H9 (cell line): ENCODE results near the gene RNF208. TPM values are rescaled to one million over a fixed set of nuclear protein-coding genes. Genes with fewer than 3 reads are reported as not detected.
A peak's percentile ranks its signal among the peaks of the same experiment; 100 is the strongest.

ENCODE experiments used
- DNase-seq: peaks from one replicate; pipeline ENCODE4 v3.0.0-alpha.2; 2017
- H2AFZ ChIP-seq: one replicate; pipeline ENCODE4 v1.6.1; 2013; ENCODE audit warnings: mild to moderate bottlenecking, low read length, control low read depth, moderate library complexity
- H2AK5ac ChIP-seq: 2 replicates; pipeline ENCODE4 v1.6.1; 2013; ENCODE audit warnings: low read length, control low read depth, mixed read lengths; ENCODE audit not compliant: insufficient read length
- H2BK120ac ChIP-seq: one replicate; pipeline ENCODE4 v1.6.1; 2013; ENCODE audit warnings: low read depth, mild to moderate bottlenecking, low read length, control low read depth, inconsistent platforms; ENCODE audit not compliant: poor library complexity, severe bottlenecking
- H2BK12ac ChIP-seq: 2 replicates; pipeline ENCODE4 v1.6.1; 2013; ENCODE audit warnings: low read length, control low read depth, mixed read lengths, low read depth; ENCODE audit not compliant: insufficient read length
- H2BK15ac ChIP-seq: 2 replicates; pipeline ENCODE4 v1.6.1; 2013; ENCODE audit warnings: low read depth, low read length, control low read depth
- H2BK20ac ChIP-seq: one replicate; pipeline ENCODE4 v1.6.1; 2013; ENCODE audit warnings: low read depth, mild to moderate bottlenecking, low read length, control low read depth, inconsistent platforms; ENCODE audit not compliant: poor library complexity, severe bottlenecking
- H2BK5ac ChIP-seq: 2 replicates; pipeline ENCODE4 v1.6.1; 2013; ENCODE audit warnings: low read length, control low read depth, mixed read lengths; ENCODE audit not compliant: insufficient read length
- H3K14ac ChIP-seq: 2 replicates; pipeline ENCODE4 v1.6.1; 2013; ENCODE audit warnings: low read length, control low read depth; ENCODE audit not compliant: insufficient read depth
- H3K18ac ChIP-seq: 2 replicates; pipeline ENCODE4 v1.6.1; 2013; ENCODE audit warnings: low read depth, mild to moderate bottlenecking, mixed read lengths, low read length, control low read depth; ENCODE audit not compliant: insufficient read length
- H3K23ac ChIP-seq: 2 replicates; pipeline ENCODE4 v1.6.1; 2013; ENCODE audit warnings: low read length, control low read depth, mixed read lengths, low read depth; ENCODE audit not compliant: insufficient read length
- H3K23me2 ChIP-seq: 2 replicates; pipeline ENCODE4 v1.6.1; 2013; ENCODE audit warnings: low read depth, mild to moderate bottlenecking, mixed read lengths, low read length, control low read depth; ENCODE audit not compliant: insufficient read length, poor library complexity, severe bottlenecking
- H3K27ac ChIP-seq: 2 replicates; pipeline ENCODE4 v1.5.1; 2013; ENCODE audit warnings: low read length, control low read depth, mixed read lengths, low read depth; ENCODE audit not compliant: insufficient read length
- H3K27me3 ChIP-seq: 2 replicates; pipeline ENCODE4 v1.6.1; 2013; ENCODE audit warnings: low read length, control low read depth, inconsistent platforms; ENCODE audit not compliant: insufficient read depth
- H3K4ac ChIP-seq: 2 replicates; pipeline ENCODE4 v1.6.1; 2013; ENCODE audit warnings: low read depth, mild to moderate bottlenecking, control low read depth, inconsistent platforms, low read length, moderate library complexity
- H3K4me1 ChIP-seq: 2 replicates; pipeline ENCODE4 v1.6.1; 2013; ENCODE audit warnings: low read length, control low read depth, inconsistent platforms; ENCODE audit not compliant: insufficient read depth
- H3K4me2 ChIP-seq: 2 replicates; pipeline ENCODE4 v1.6.1; 2013; ENCODE audit warnings: low read length, control low read depth, mixed read lengths; ENCODE audit not compliant: insufficient read length, insufficient read depth
- H3K56ac ChIP-seq: 2 replicates; pipeline ENCODE4 v1.6.1; 2013; ENCODE audit warnings: low read depth, mild to moderate bottlenecking, mixed read lengths, low read length, control low read depth; ENCODE audit not compliant: insufficient read length
- H3K79me1 ChIP-seq: 2 replicates; pipeline ENCODE4 v1.6.1; 2013; ENCODE audit warnings: low read depth, mild to moderate bottlenecking, moderate library complexity, low read length, control low read depth, inconsistent platforms; ENCODE audit not compliant: insufficient read depth, poor library complexity, severe bottlenecking
- H3K79me2 ChIP-seq: 2 replicates; pipeline ENCODE4 v1.6.1; 2013; ENCODE audit warnings: low read length, control low read depth, inconsistent platforms; ENCODE audit not compliant: insufficient read depth
- H3K9ac ChIP-seq: 2 replicates; pipeline ENCODE4 v1.6.1; 2013; ENCODE audit warnings: low read length, control low read depth, mixed read lengths; ENCODE audit not compliant: insufficient read length; ENCODE audit errors: extremely low read depth
- H3K9me3 ChIP-seq: one replicate; pipeline ENCODE4 v1.6.1; 2013; ENCODE audit warnings: low read depth, low read length, inconsistent platforms; ENCODE audit not compliant: control insufficient read depth
- H3T11ph ChIP-seq: one replicate; pipeline ENCODE4 v1.6.1; 2013; ENCODE audit warnings: mild to moderate bottlenecking, low read length, control low read depth, inconsistent platforms
- H4K20me1 ChIP-seq: one replicate; pipeline ENCODE4 v1.6.1; 2013; ENCODE audit not compliant: control insufficient read depth, insufficient read length, insufficient read depth
- H4K5ac ChIP-seq: 2 replicates; pipeline ENCODE4 v1.6.1; 2013; ENCODE audit warnings: low read depth, mild to moderate bottlenecking, mixed read lengths, low read length, control low read depth; ENCODE audit not compliant: insufficient read length
- H4K8ac ChIP-seq: replicated peaks from 2 replicates; pipeline ENCODE4 v1.6.1; 2013; ENCODE audit warnings: low read length, control low read depth, mixed read lengths, low read depth; ENCODE audit not compliant: insufficient read length
- H4K91ac ChIP-seq: 2 replicates; pipeline ENCODE4 v1.6.1; 2013; ENCODE audit warnings: low read depth, mild to moderate bottlenecking, moderate library complexity, mixed read lengths, low read length, control low read depth; ENCODE audit not compliant: insufficient read length
- H3K27ac Mint-ChIP-seq, 3 experiments: 2 replicates in 2 of 3; 3 replicates in 1 of 3; pipeline ENCODE4 v1.8.0; 2020 to 2021; ENCODE audit warnings: mixed read lengths in 3 of 3, mild to moderate bottlenecking in 1 of 3, moderate library complexity in 1 of 3
- H3K27me3 Mint-ChIP-seq: 2 replicates; pipeline ENCODE4 v1.8.0; 2021; ENCODE audit warnings: low read depth, mild to moderate bottlenecking, moderate library complexity, mixed read lengths
- H3K36me3 Mint-ChIP-seq, 3 experiments: 2 replicates in 2 of 3; 3 replicates in 1 of 3; pipeline ENCODE4 v1.8.0; 2020 to 2021; ENCODE audit warnings: low read depth in 3 of 3, mixed read lengths in 3 of 3; ENCODE audit not compliant: insufficient read depth in 1 of 3
- H3K4me1 Mint-ChIP-seq, 2 experiments: 2 replicates each; pipeline ENCODE4 v1.8.0; 2020; ENCODE audit warnings: mixed read lengths in 2 of 2
- H3K4me3 Mint-ChIP-seq, 2 experiments: 2 replicates in 1 of 2; 3 replicates in 1 of 2; pipeline ENCODE4 v1.8.0; 2020 to 2021; ENCODE audit warnings: mild to moderate bottlenecking in 2 of 2, mixed read lengths in 2 of 2, moderate library complexity in 1 of 2
- H3K9me3 Mint-ChIP-seq, 2 experiments: 2 replicates in 1 of 2; 3 replicates in 1 of 2; pipeline ENCODE4 v1.8.0; 2020; ENCODE audit warnings: mild to moderate bottlenecking in 2 of 2, mixed read lengths in 2 of 2, moderate library complexity in 1 of 2
- WGBS: extraction: QIAGEN DNeasy Blood & Tissue Kit; methylation state at CpG from one replicate; pipeline ENCODE4 v1.1.7; 2013; ENCODE audit warnings: missing lambda C conversion rate, low lambda C conversion rate, mixed read lengths; ENCODE audit not compliant: insufficient read length; ENCODE audit errors: extremely low coverage; 5-methylcytosine and 5-hydroxymethylcytosine counted together
- total RNA-seq: library from RNA; stranded (reverse); gene quantifications from 2 replicates; pipeline ENCODE4 v1.2.1, GENCODE V29; 2021
- TF ChIP-seq, protein P1 (sequence below): fragments of 200-600 bp; sonication (generic); conservative IDR thresholded peaks from 3 replicates; pipeline ENCODE4 v1.8.0; 2021; ENCODE audit warnings: antibody characterized with exemption, mild to moderate bottlenecking

The RNF208 gene
- total RNA-seq, 1 experiment from 2014 or later, result 7.7 TPM

DNA sequence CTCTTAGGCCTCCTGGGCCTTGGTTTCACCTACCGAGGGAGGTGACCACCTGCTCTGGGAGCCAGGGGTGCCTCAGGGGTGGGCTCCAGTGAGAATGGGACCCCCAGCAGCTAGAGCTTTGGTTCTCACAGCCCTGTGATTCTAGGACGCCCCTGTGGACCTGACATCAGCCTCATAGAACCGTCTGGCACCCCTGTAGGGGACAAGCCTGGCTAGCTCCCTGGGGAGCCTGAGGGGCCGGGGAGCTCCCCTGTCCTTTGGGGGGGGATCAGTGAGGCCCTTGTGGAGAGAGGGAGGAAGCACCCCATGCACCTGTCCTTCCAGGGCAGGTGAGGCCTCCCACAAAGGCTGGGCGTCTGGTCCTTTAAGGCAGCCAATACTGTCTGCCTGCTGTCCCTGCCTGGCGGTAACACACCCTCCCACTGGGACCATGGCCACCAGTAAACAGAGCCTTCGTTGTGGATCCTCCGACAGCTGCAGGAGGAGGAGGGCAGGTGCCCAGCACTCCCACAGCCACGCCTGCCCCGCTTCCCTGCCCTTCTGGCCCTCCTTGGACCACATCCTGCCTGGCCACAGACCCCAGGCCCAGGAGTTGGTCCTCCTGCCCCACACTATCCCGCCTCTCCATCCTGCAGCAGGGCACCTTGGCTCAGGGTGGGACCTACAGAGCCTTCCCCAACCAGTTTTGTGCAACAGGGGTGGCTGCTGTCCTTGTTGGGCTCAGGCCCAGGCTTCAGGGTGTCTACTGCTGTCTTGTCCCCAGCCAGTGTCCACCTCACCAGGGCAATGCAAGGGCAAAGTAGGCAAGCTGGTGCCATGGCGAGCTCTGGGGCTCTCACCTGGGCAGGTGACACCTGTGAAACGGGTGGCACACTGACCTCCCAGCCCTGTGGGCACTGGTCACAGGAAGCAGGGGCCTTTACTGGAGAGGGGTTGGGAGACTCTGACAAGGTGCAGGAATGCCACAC, 16.0 kb upstream of the RNF208 start:
- peaks cover 12% of the 10 kb centered on the region for H3K23me2 ChIP-seq
- peaks cover 16 to 17% (median 16%) of the 10 kb centered on the region in 3 experiments for H3K36me3 Mint-ChIP-seq
- H3K4me1 Mint-ChIP-seq, result peaks cover 20 to 30% of the 10 kb centered on the region in 2 experiments
- peaks cover 7% of the 10 kb centered on the region for H3K27me3 Mint-ChIP-seq
- no peaks in the 10 kb centered on the region for H3K9me3 ChIP-seq
- H3K4ac ChIP-seq, result no peak overlapping the region
- peak overlapping the region in 1 of 2 experiments; percentile 26; a peak in 2 of 5 replicates for H3K4me3 Mint-ChIP-seq
- H3K18ac ChIP-seq, result no peak overlapping the region
- WGBS, result no CpG with 5 or more reads among the region's 13 CpGs
- H4K8ac ChIP-seq, result no peak overlapping the region
- no peak overlapping the region for H3K14ac ChIP-seq
- H3K4me1 ChIP-seq, result peaks cover 3% of the 10 kb centered on the region; the same call in 1 of the 2 replicates
- no peak overlapping the region for H4K91ac ChIP-seq
- no peaks in the 10 kb centered on the region for H3K79me2 ChIP-seq
- no peak overlapping the region for H3K27ac ChIP-seq
- H3K27me3 ChIP-seq, result no peaks in the 10 kb centered on the region
- no peak overlapping the region for H3K56ac ChIP-seq
- no peak overlapping the region for H3K27ac Mint-ChIP-seq
- H4K5ac ChIP-seq, result no peak overlapping the region
- no peak overlapping the region for H2AFZ ChIP-seq
- H2BK5ac ChIP-seq, result no peak overlapping the region
- no peak overlapping the region for H3K4me2 ChIP-seq
- no peak overlapping the region for H2BK120ac ChIP-seq
- TF ChIP-seq, protein P1, sequence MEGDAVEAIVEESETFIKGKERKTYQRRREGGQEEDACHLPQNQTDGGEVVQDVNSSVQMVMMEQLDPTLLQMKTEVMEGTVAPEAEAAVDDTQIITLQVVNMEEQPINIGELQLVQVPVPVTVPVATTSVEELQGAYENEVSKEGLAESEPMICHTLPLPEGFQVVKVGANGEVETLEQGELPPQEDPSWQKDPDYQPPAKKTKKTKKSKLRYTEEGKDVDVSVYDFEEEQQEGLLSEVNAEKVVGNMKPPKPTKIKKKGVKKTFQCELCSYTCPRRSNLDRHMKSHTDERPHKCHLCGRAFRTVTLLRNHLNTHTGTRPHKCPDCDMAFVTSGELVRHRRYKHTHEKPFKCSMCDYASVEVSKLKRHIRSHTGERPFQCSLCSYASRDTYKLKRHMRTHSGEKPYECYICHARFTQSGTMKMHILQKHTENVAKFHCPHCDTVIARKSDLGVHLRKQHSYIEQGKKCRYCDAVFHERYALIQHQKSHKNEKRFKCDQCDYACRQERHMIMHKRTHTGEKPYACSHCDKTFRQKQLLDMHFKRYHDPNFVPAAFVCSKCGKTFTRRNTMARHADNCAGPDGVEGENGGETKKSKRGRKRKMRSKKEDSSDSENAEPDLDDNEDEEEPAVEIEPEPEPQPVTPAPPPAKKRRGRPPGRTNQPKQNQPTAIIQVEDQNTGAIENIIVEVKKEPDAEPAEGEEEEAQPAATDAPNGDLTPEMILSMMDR, result no peak
- H3K79me1 ChIP-seq, result no peaks in the 10 kb centered on the region
- H3T11ph ChIP-seq, result no peak overlapping the region
- H3K23ac ChIP-seq, result no peak overlapping the region
- no peak overlapping the region for H2BK20ac ChIP-seq
- no peaks in the 10 kb centered on the region for H4K20me1 ChIP-seq
- H2BK15ac ChIP-seq, result no peak overlapping the region
- no peak for DNase-seq
- H2AK5ac ChIP-seq, result no peak overlapping the region
- H3K9me3 Mint-ChIP-seq, result no peaks in the 10 kb centered on the region; a peak in 2 of 5 replicates
- H2BK12ac ChIP-seq, result no peak overlapping the region
- H3K9ac ChIP-seq, result no peak overlapping the region
